ENCODE data around the gene SHD.

The SHD gene

GRCh38 chr19:4301590-4302242 lies 22.6 kb downstream of the SHD start:
- no peak for DNase-seq

- DNase-seq = no peak
Measured at GRCh38 chr19:4302243-4302640, 23.2 kb downstream of the SHD start, which contains the start of gene TMIGD2. TMIGD2 (minus strand) TSS chr19:4302389; CDS start chr19:4302385, 4 bp downstream.

GRCh38 chr19:4303819-4304537 lies 24.9 kb downstream of the SHD start:
- no peak for DNase-seq

DNA sequence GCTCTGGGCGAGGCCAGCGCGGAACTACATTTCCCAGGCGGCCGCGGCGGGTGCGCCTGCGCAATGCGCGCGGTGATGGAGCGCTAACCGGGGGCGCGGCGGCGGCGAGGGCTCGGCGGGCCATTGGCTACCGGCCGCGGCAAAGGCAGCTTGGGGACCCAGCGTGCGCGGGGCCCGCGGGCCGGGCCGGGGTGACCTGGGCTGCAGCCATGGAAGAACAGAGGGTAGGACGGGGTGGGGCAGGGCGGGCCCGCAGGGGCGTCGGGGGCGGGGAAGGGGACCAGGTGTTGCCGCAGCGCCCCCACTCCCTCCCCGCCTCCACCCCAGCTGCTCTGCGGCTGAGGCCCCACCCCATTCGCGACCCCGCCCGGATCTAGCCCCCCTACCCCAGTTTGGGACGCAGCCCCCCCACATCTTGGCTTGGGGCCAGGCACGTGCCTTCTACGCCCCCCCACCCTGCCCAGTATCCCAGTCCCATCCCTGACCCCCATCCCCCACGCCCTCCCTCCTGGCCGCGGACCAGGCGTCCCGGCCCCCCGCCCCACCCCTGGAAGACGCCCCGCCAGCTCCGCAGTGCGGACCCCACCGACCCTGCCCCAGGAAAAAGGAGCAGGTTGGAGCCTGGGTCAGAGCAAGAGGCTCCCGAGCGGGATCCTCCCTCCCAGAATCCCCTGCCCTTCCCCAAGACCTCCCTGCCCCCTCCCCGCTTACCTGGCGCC lies 25.6 kb downstream of the SHD start, which contains the start of gene FSD1:
FSD1 (plus strand) TSS at position 61 of the 719 bp plus-strand sequence; CDS start at position 210, 149 bp downstream.
- DNase-seq = peak; percentile 36 to 45

GRCh38 chr19:4305257-4305612 lies 26.2 kb downstream of the SHD start:
- no peak for DNase-seq

- DNase-seq = no peak
Measured at GRCh38 chr19:4305659-4306058, 26.6 kb downstream of the SHD start.

- no peak for DNase-seq
Measured at GRCh38 chr19:4310247-4311121, 31.4 kb downstream of the SHD start.

GRCh38 chr19:4313847-4314490 lies 34.9 kb downstream of the SHD start:
- no peak for DNase-seq

- no peak for DNase-seq
Measured at GRCh38 chr19:4316956-4317355, 37.9 kb downstream of the SHD start.

DNA sequence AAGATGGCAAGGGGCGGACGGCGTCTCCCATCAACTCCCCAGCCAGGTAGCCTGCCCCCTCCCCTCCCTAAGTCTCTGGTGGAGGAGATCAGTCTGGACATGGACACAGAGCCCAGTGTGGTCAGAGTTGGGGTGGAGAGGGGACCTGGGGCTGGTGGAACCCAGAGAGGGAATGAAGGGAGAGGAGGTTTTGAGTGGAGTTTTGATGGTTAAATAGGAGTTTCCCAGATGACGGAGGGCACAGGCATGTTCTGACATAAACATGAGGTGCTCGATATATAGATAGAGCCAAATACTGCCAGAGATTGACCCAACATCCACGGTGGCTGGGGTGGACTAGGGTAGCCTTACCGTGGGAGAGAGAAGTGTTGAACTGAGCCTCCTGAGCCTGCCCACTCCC lies 39.4 kb downstream of the SHD start:
- DNase-seq = no peak

GRCh38 chr19:4319067-4319718 lies 40.1 kb downstream of the SHD start:
- no peak for DNase-seq

DNA sequence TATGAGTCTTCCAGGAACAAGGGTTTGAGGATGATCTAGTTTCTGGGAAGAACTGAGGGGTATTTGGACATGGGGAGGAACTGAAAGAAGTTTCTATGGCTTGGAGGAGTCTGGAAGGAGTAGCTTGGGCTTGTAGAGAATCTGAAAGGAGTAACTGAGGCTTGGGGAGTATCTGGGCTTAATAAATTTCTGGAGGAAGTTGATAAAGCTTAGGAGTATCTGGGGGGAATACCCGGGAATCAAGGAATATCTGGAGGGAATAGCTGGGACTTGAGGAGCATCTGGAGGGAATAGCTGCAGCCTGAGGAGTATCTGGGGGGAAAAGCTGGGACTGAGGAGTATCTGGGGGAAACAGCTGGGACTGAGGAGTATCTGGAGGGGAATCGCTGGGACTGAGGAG lies 41.4 kb downstream of the SHD start:
- DNase-seq = no peak

- no peak for DNase-seq
Measured at GRCh38 chr19:4322942-4323665, 44.0 kb downstream of the SHD start.

DNA sequence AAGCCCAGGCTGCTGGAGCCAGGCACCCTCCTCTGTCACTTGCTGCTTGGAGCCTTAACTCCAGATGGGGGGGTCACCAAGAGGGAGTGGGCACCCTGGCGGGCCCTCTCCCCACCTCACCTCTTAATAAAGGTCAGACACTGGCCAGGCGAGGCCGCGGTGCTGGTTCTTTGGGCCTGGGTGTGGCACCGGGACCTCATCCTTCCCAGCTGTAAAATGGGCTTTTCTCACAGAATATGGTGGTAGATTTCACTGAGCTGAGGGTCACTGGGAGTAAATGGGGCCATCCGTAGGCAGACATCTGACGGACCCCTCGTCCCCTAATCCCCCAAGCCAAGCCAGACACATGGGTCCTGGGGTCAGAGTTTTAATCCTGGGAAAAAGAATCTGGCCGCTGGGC lies 44.6 kb downstream of the SHD start:
- DNase-seq = no peak

DNA sequence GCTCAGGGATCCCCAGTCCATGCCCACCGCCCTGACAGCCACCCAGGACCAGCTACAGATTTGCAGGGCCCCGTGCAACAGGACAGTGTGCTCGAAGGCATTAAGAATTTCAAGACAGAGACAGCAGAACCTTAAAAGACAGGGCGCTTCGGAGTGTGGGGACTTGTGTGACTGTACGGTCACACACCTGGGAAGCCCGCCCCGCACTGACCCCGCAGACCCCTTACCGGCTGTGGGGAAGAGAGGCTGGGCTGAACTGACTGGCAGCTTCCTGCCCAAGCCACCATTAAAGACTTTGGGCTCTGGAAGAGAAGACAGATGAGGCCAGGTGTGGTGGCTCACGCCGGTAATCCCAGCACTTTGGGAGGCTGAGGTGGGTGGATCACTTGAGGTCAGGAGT lies 45.2 kb downstream of the SHD start:
- no peak for DNase-seq

DNA sequence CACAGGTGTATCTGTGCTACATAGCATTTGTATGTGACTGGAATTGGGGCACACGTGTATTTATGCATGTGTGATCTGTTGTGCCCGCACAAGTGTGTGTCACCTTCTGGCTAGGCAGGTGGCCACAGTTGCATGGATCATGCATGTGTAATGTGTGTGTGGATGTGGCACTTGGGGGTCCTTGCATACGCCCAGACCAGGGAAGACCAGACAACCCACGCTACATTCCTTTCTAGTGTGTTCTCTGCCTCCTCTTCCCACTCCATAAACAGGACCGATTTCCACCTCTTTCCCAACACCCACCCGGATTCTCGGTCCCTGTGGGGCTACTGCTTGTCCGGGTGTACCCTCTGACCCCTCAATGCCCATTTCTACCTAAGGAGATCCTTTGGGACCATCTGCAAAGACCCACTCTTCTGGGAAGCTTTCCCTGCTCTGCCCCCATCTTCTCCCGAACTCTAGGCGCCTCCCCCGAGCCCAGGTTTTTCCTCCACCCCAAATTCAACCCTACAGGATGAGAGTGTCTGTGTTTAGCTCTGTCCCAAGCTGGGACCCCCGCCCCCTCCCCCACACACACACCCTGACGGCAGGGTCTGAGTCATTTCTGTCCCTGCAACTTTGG lies 47.3 kb downstream of the SHD start:
- no peak for DNase-seq

DNA sequence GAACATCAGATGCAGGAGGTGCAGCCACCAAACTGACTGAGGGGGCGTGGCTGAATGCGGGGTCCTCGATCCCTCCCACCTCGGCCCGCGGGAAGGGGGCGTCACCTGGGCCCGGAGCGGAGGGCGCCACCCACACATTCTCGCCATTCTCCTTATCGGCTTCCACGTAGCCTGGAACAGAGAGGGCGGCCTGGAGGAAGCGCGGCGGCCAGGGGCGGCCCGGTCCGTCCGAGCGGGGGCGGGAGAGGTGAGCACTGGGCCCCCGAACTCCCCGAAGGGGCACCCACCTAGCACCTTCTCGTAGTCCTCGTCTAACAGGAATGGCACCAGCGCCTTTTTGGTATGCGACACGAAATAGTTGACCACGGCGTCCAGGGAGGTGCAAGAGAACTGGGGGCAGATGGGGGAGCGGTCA lies 47.8 kb downstream of the SHD start:
- DNase-seq = no peak

DNA sequence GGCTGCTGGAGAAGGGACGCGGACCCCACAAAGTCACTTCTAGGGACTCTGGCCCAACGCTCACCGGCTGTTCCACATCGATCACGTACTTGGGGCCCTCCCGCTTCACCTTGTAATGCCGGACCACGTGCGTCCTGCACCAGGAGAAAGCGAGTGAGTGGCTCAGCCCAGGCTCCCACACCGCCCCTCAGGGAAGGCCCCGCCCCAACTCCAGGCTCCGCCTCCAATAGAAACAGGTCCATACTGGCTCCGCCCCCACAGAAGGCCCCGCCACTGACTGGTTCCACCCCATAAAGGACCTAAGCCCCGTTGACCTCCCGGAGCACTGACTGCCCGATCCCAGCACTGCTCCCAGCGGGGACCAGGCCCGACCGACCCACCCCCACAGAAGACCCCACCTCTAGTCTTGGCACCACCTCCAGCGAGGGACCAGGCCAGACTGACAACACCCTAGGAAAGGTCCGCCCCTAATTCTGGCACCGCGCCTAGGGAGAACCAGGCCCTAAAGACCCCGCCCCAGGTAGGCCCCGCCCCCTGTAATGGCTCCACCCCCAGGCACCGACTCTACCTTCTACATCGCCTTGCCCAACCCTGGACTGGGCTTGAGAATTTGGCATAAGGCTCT lies 48.3 kb downstream of the SHD start:
- peak; percentile 61 to 64 for DNase-seq

DNA sequence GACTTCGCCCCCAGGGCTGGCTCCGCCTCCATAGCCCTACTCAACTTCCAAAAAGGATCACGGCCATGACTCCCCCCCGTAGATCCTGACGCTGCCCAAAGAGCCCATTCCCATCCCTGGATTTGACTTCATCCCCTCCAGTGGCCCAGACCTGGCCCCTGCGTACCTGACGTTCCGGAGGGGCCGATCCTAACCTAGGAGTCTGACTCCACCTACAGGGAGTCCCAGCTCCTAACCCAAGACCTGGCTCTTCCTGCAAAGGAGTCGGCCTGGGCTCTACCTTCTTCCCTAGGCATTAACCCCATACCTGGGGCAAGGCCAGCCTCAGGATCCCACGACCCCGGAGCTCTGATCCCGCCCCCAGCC lies 48.8 kb downstream of the SHD start:
- DNase-seq = no peak

All from activated CD4-positive, alpha-beta T cell treated with anti-CD3 and anti-CD28 coated beads, Interleukin-2, amount 50 U/mL, for 4 hours (primary cell).